HL-60 (cell line): ENCODE results near the gene FOXF2.

ENCODE experiments used
- CTCF ChIP-seq: IDR thresholded peaks from one replicate; pipeline ENCODE4 v1.5.1; 2011; ENCODE audit warnings: low read length, control low read depth, inconsistent platforms; ENCODE audit not compliant: insufficient read depth
- GABPA ChIP-seq: IDR thresholded peaks from 2 replicates; pipeline ENCODE4 v1.6.1; 2012; ENCODE audit warnings: low read depth
- POLR2AphosphoS5 ChIP-seq: IDR thresholded peaks from 2 replicates; pipeline ENCODE4 v1.6.1; 2012; ENCODE audit warnings: low read depth
- REST ChIP-seq: IDR thresholded peaks from 2 replicates; pipeline ENCODE4 v1.6.1; 2012; ENCODE audit warnings: low read depth; ENCODE audit not compliant: insufficient replicate concordance

- no peak for TF ChIP-seq CTCF
- TF ChIP-seq POLR2AphosphoS5, result no peak
- no peak for TF ChIP-seq GABPA
- no peak for TF ChIP-seq REST
Observed at GRCh38 chr6:1391800-1392309, 2.5 kb downstream of the FOXF2 start.
